NAMALWA (cell line): ENCODE data around the gene CFAP107.
"Not testable (repeated sequence)": the region's sequence is repeated elsewhere in the genome, so short reads cannot be mapped to it uniquely, and the experiment has no call there.

ENCODE experiments used
- DNase-seq: peaks from one replicate; pipeline ENCODE4 v3.0.0-alpha.2; 2015; ENCODE audit warnings: low spot score

CFAP107 gene

GRCh38 chr1:12778907-12779306, 32.9 kb downstream of the CFAP107 start:
- no peak for DNase-seq

GRCh38 chr1:12781488-12781887, 35.5 kb downstream of the CFAP107 start:
- not testable (repeated sequence) for DNase-seq

- peak; percentile 65 for DNase-seq
Observed at GRCh38 chr1:12783783-12784182, 37.8 kb downstream of the CFAP107 start.

- DNase-seq = not testable (repeated sequence)
Observed at GRCh38 chr1:12784729-12785128, 38.7 kb downstream of the CFAP107 start.

- DNase-seq = not testable (repeated sequence)
Observed at GRCh38 chr1:12791097-12791496, 45.1 kb downstream of the CFAP107 start, which contains the start of gene PRAMEF1. Gene PRAMEF1 (plus strand): TSS chr1:12791397. CDS start chr1:12793228, 1,831 bp downstream.

GRCh38 chr1:12798911-12799310, 52.9 kb downstream of the CFAP107 start:
- no peak for DNase-seq

GRCh38 chr1:12799730-12800129, 53.7 kb downstream of the CFAP107 start:
- no peak for DNase-seq

GRCh38 chr1:12809933-12810332, 63.9 kb downstream of the CFAP107 start:
- DNase-seq = no peak

GRCh38 chr1:12810691-12811408, 64.8 kb downstream of the CFAP107 start:
- no peak for DNase-seq

GRCh38 chr1:12811409-12811784, 65.4 kb downstream of the CFAP107 start:
- DNase-seq = no peak
